Measurements from ENCODE around the gene SORL1-AS1.

The SORL1-AS1 gene

GRCh38 chr11:121472312-121472711, 19.5 kb upstream of the SORL1-AS1 start:
- FAIRE-seq: no peak
- Histone ChIP-seq H3K36me3 (ENCODE audit: control insufficient read depth, insufficient read depth, low read length) (no peaks in the 10 kb centered on the region), H3K27me3 (ENCODE audit: control insufficient read depth, insufficient read depth, low read length) (no peaks in the 10 kb centered on the region), H3K4me3 (ENCODE audit: low read depth, low read length) (no peak overlapping the region)
- no peak for TF ChIP-seq CTCF (IDR thresholded peaks at IDR 0.05; ENCODE audit: insufficient read depth, low read length, severe bottlenecking)
- no peak for DNase-seq (ENCODE audit: low read depth)

- TF ChIP-seq CTCF (IDR thresholded peaks at IDR 0.05; ENCODE audit: insufficient read depth, low read length, severe bottlenecking): no peak
- H3K27me3 ChIP-seq (ENCODE audit: control insufficient read depth, insufficient read depth, low read length): no peaks in the 10 kb centered on the region
- DNase-seq (ENCODE audit: low read depth): no peak
- no peak overlapping the region for H3K4me3 ChIP-seq (ENCODE audit: low read depth, low read length)
- FAIRE-seq: no peak
- no peaks in the 10 kb centered on the region for H3K36me3 ChIP-seq (ENCODE audit: control insufficient read depth, insufficient read depth, low read length)
Observed at GRCh38 chr11:121471167-121471566, 18.4 kb upstream of the SORL1-AS1 start.

GRCh38 chr11:121469910-121470309, 17.1 kb upstream of the SORL1-AS1 start:
- no peak for DNase-seq (ENCODE audit: low read depth)
- Histone ChIP-seq H3K27me3 (ENCODE audit: control insufficient read depth, insufficient read depth, low read length) (no peaks in the 10 kb centered on the region), H3K36me3 (ENCODE audit: control insufficient read depth, insufficient read depth, low read length) (no peaks in the 10 kb centered on the region), H3K4me3 (ENCODE audit: low read depth, low read length) (no peak overlapping the region)
- no peak for FAIRE-seq
- no peak for TF ChIP-seq CTCF (IDR thresholded peaks at IDR 0.05; ENCODE audit: insufficient read depth, low read length, severe bottlenecking)

- DNase-seq (ENCODE audit: low read depth): peak; percentile 48
- no peaks in the 10 kb centered on the region for H3K36me3 ChIP-seq (ENCODE audit: control insufficient read depth, insufficient read depth, low read length)
- TF ChIP-seq CTCF (IDR thresholded peaks at IDR 0.05; ENCODE audit: insufficient read depth, low read length, severe bottlenecking): no peak
- no peak overlapping the region for H3K4me3 ChIP-seq (ENCODE audit: low read depth, low read length)
- no peak for FAIRE-seq
- H3K27me3 ChIP-seq (ENCODE audit: control insufficient read depth, insufficient read depth, low read length): no peaks in the 10 kb centered on the region
Observed at GRCh38 chr11:121467965-121468364, 15.2 kb upstream of the SORL1-AS1 start.

DNA sequence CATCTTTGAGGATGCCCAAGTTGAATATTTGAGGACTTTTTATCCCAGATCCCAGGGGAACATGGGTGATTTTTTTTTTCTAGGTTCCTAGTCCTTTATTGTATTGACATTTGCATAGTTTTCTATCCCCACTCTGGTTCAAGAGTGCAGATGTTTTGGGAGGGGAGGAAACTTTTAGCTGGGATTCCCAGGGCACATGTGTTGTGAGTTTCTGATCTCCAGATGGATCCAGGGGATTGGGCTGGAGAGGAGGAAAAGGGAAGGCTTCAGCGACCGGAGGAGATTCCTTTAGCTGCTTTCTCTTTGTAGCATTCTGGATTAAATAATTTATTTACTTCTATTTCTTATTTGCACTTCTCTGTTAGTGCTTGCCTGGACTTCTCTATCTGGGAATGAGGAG, 14.7 kb upstream of the SORL1-AS1 start:
- Histone ChIP-seq H3K4me3 (ENCODE audit: low read depth, low read length) (no peak overlapping the region), H3K27me3 (ENCODE audit: control insufficient read depth, insufficient read depth, low read length) (no peaks in the 10 kb centered on the region), H3K36me3 (ENCODE audit: control insufficient read depth, insufficient read depth, low read length) (no peaks in the 10 kb centered on the region)
- DNase-seq (ENCODE audit: low read depth): no peak
- TF ChIP-seq CTCF (IDR thresholded peaks at IDR 0.05; ENCODE audit: insufficient read depth, low read length, severe bottlenecking): no peak
- FAIRE-seq: no peak

GRCh38 chr11:121466063-121466794, 13.5 kb upstream of the SORL1-AS1 start:
- DNase-seq (ENCODE audit: low read depth) (peak; percentile 63), FAIRE-seq (no peak)
- H3K4me3 ChIP-seq (ENCODE audit: low read depth, low read length): no peak overlapping the region
- no peaks in the 10 kb centered on the region for H3K36me3 ChIP-seq (ENCODE audit: control insufficient read depth, insufficient read depth, low read length)
- no peaks in the 10 kb centered on the region for H3K27me3 ChIP-seq (ENCODE audit: control insufficient read depth, insufficient read depth, low read length)
- TF ChIP-seq CTCF (IDR thresholded peaks at IDR 0.05; ENCODE audit: insufficient read depth, low read length, severe bottlenecking): no peak
